Endothelial cell of umbilical vein (primary cell): ENCODE data around the gene ANKRD13D. TPM values are rescaled to one million over a fixed set of nuclear protein-coding genes. Genes with fewer than 3 reads are reported as not detected.

Source experiments
- BruUV-seq: library from RNA; stranded (reverse); fragments of 400-500 nt; replicated peaks from 2 replicates; lab custom pipeline; 2021; lab: Mats Ljungman, UMichigan
- CTCF ChIA-PET: fragments of 300-600, 350-600 bp; sonication (Branson Sonifier 250); formaldehyde crosslinking; loops from one replicate; lab custom pipeline; 2021; ENCODE audit warnings: antibody characterized with exemption, inconsistent platforms; lab: Charles Lee
- POLR2A ChIA-PET: fragments of 300-600, 350-600 bp; sonication (Branson Sonifier 250); formaldehyde crosslinking; loops from one replicate; lab custom pipeline; 2021; ENCODE audit warnings: antibody characterized with exemption, inconsistent platforms; lab: Charles Lee
- DNase-seq: peaks from one replicate; pipeline ENCODE4 v3.0.0-alpha.2; 2011; ENCODE audit warnings: low read depth, low spot score
- FAIRE-seq: peaks from 2 replicates; lab custom pipeline; 2011; peaks lifted over from hg19 to GRCh38; lab: Jason Lieb, UNC
- H2AFZ ChIP-seq: 2 replicates; pipeline ENCODE4 v1.6.0; 2012; ENCODE audit warnings: low read depth, low read length, control low read depth, inconsistent platforms
- H3K27ac ChIP-seq: 2 replicates; pipeline ENCODE4 v1.5.1; 2011; ENCODE audit warnings: low read depth, mild to moderate bottlenecking, control low read depth, low read length, moderate library complexity; ENCODE audit not compliant: insufficient read depth
- H3K27me3 ChIP-seq, 2 experiments: 2 replicates each; pipeline versions ENCODE4 v1.6.0 to v1.6.1; 2011; ENCODE audit warnings: low read length in 2 of 2, mixed read lengths in 1 of 2; ENCODE audit not compliant: control insufficient read depth in 2 of 2, insufficient read depth in 2 of 2
- H3K36me3 ChIP-seq, 2 experiments: 2 replicates in 1 of 2; 3 replicates in 1 of 2; pipeline ENCODE4 v1.5.1; 2011; ENCODE audit warnings: low read length in 2 of 2, mild to moderate bottlenecking in 1 of 2, moderate library complexity in 1 of 2; ENCODE audit not compliant: control insufficient read depth in 2 of 2, insufficient read depth in 2 of 2; ENCODE audit errors: extremely low read depth in 1 of 2
- H3K4me1 ChIP-seq: 3 replicates; pipeline ENCODE4 v1.5.1; 2011; ENCODE audit warnings: mild to moderate bottlenecking, low read length; ENCODE audit not compliant: control insufficient read depth, insufficient read depth; ENCODE audit errors: extremely low read depth
- H3K4me2 ChIP-seq: 2 replicates; pipeline ENCODE4 v1.6.1; 2011; ENCODE audit warnings: low read length, control low read depth, mixed read lengths; ENCODE audit not compliant: insufficient read depth
- H3K4me3 ChIP-seq, 3 experiments: fragments of 200-600 bp in 1 of 3; sonication (generic), shearing (Covaris generic) in 1 of 3; replicated peaks in 1 of 3; 2 replicates each; pipeline ENCODE4 v1.5.1; 2011 to 2016; ENCODE audit warnings: control low read depth in 3 of 3, low read length in 3 of 3, mild to moderate bottlenecking in 2 of 3, inconsistent platforms in 1 of 3, low read depth in 1 of 3, moderate library complexity in 1 of 3; ENCODE audit not compliant: insufficient read depth in 1 of 3
- H3K79me2 ChIP-seq: 2 replicates; pipeline ENCODE4 v1.6.0; 2012; ENCODE audit warnings: low read length, inconsistent platforms; ENCODE audit not compliant: control insufficient read depth, insufficient read depth
- H3K9ac ChIP-seq: replicated peaks from 2 replicates; pipeline ENCODE3; 2011; ENCODE audit warnings: low read length, control low read depth; ENCODE audit not compliant: insufficient read depth; ENCODE audit errors: extremely low read depth
- H3K9me1 ChIP-seq: replicated peaks from 3 replicates; pipeline ENCODE4 v1.6.0; 2011; ENCODE audit warnings: mild to moderate bottlenecking, low read length; ENCODE audit not compliant: control insufficient read depth, insufficient read depth; ENCODE audit errors: extremely low read depth
- H3K9me3 ChIP-seq: replicated peaks from 2 replicates; pipeline ENCODE4 v1.5.1; 2012; ENCODE audit warnings: low read length, inconsistent platforms; ENCODE audit not compliant: control insufficient read depth, insufficient read depth
- H4K20me1 ChIP-seq: replicated peaks from 2 replicates; pipeline ENCODE3; 2011; ENCODE audit warnings: mild to moderate bottlenecking, low read length; ENCODE audit not compliant: control insufficient read depth, insufficient read depth; ENCODE audit errors: extremely low read depth
- EZH2 ChIP-seq: IDR thresholded peaks from 2 replicates; pipeline ENCODE4 v1.6.1; 2012; ENCODE audit warnings: borderline replicate concordance, low read depth, mild to moderate bottlenecking, moderate library complexity, low read length, inconsistent platforms; ENCODE audit not compliant: severe bottlenecking
- FOS ChIP-seq: IDR thresholded peaks from 2 replicates; pipeline ENCODE4 v1.6.1; 2011; ENCODE audit warnings: mild to moderate bottlenecking, low read length, moderate library complexity, borderline replicate concordance; ENCODE audit not compliant: insufficient read depth
- GATA2 ChIP-seq: IDR thresholded peaks from 2 replicates; pipeline ENCODE4 v1.7.0; 2011; ENCODE audit warnings: low read depth, mild to moderate bottlenecking, moderate library complexity, mixed read lengths, low read length; ENCODE audit not compliant: insufficient read length, insufficient read depth
- dilution Hi-C: fragments of 300-500 bp; cut with MboI; formaldehyde crosslinking; loops from one replicate; pipeline ENCODE4 v1.15.0; 2019; ENCODE audit warnings: low sequenced_read_pairs; ENCODE audit not compliant: extremely low pct_ligation_motif_present
- intact Hi-C: fragments of 100-400 bp; cut with micrococcal nuclease; formaldehyde crosslinking; loops from one replicate; pipeline ENCODE4 v1.10.0; 2022
- polyA plus RNA-seq, 4 experiments: library from polyadenylated mRNA; depleted of rRNA in 3 of 4; stranded (reverse) in 3 of 4; unstranded in 1 of 4; fragments of >200 nt; gene quantifications; 2 replicates each; pipeline versions ENCODE4 v1.2.1 to v1.2.3, GENCODE V29; 2011 to 2012; ENCODE audit warnings: missing spikeins in 1 of 4
- total RNA-seq: library from RNA; stranded (reverse); gene quantifications from 2 replicates; pipeline ENCODE4 v1.2.3, GENCODE V29; 2021
- TF ChIP-seq, protein P1 (sequence below), 2 donors: IDR thresholded peaks; 1 replicate in 1 of 2; 2 replicates in 1 of 2; pipeline ENCODE4 v1.5.1; 2011; ENCODE audit warnings: low read length in 2 of 2, mild to moderate bottlenecking in 2 of 2, moderate library complexity in 2 of 2, control low read depth in 1 of 2, inconsistent platforms in 1 of 2, low read depth in 1 of 2; ENCODE audit not compliant: insufficient read depth in 1 of 2; ENCODE audit errors: extremely low read depth in 1 of 2

ANKRD13D gene
- total and polyA plus RNA-seq, 2 donors (not counting 3 experiments of a cell fraction or from before 2014, with no cell fraction given): 43.5 to 57.5 TPM

DNA sequence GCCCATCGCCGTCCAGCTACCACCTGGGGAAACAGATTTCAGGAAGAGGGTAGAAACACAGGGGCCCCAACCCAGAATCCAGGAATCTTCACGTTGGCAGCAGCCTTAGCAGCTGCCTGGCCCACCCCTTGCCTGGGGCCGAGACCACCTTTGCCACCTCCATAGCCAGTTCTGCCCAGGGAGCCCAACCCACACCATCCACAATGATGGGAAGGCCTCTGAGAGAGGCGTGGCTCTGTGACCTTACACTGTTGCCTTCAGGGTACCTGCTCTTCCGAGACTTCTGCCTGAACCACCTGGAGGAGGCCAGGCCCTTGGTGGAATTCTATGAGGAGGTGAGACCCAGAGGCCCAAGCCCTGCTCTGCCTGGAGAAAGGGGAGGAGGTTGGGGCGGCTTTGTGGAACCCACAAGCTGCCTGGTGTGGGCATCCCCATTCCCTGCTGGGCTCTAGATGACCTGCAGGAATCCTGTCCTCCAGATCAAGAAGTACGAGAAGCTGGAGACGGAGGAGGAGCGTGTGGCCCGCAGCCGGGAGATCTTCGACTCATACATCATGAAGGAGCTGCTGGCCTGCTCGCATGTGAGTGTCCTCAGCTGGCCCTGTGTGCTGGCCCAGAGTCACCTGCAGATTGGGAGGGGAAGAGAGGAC lies 10.0 kb upstream of the ANKRD13D start:
- H3K36me3 ChIP-seq: peaks cover 8 to 50% of the 10 kb centered on the region in 2 experiments
- H4K20me1 ChIP-seq: no peaks in the 10 kb centered on the region

More for the DNA sequence above, 10.0 kb upstream of the ANKRD13D start:
- no peaks in the 10 kb centered on the region for H3K27me3 ChIP-seq
- H3K27ac ChIP-seq: no peak overlapping the region
- no peak overlapping the region for H2AFZ ChIP-seq
- FAIRE-seq (no peak), DNase-seq (no peak)
- H3K9me1 ChIP-seq: no peaks in the 10 kb centered on the region
- H3K4me3 ChIP-seq: no peak overlapping the region
- intact Hi-C loops: no loop called here
- H3K79me2 ChIP-seq: peaks cover 30% of the 10 kb centered on the region
- TF ChIP-seq FOS: no peak
- TF ChIP-seq GATA2: no peak
- no peak for TF ChIP-seq EZH2
- TF ChIP-seq, protein P1, sequence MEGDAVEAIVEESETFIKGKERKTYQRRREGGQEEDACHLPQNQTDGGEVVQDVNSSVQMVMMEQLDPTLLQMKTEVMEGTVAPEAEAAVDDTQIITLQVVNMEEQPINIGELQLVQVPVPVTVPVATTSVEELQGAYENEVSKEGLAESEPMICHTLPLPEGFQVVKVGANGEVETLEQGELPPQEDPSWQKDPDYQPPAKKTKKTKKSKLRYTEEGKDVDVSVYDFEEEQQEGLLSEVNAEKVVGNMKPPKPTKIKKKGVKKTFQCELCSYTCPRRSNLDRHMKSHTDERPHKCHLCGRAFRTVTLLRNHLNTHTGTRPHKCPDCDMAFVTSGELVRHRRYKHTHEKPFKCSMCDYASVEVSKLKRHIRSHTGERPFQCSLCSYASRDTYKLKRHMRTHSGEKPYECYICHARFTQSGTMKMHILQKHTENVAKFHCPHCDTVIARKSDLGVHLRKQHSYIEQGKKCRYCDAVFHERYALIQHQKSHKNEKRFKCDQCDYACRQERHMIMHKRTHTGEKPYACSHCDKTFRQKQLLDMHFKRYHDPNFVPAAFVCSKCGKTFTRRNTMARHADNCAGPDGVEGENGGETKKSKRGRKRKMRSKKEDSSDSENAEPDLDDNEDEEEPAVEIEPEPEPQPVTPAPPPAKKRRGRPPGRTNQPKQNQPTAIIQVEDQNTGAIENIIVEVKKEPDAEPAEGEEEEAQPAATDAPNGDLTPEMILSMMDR (IDR thresholded peaks at IDR 0.05; ENCODE audit: extremely low read depth in 1 of 2, insufficient read depth in 1 of 2, low read depth in 1 of 2, low read length in 2 of 2): no peak
- no peaks in the 10 kb centered on the region for H3K9me3 ChIP-seq
- H3K9ac ChIP-seq: no peak overlapping the region
- ChIA-PET POLR2A (no interaction called here), CTCF (interaction anchor here (0.9 to 1.1 kb wide), 2 partner anchors 9 to 38 kb away, joined by 3 read pairs; no protein-coding TSS in a partner anchor)
- no TSS peak for BruUV-seq
- no peak overlapping the region for H3K4me2 ChIP-seq
- dilution Hi-C loops: no loop called here
- peaks cover 17% of the 10 kb centered on the region for H3K4me1 ChIP-seq
